ENCODE data around the gene SP6.

- no peak for TF ChIP-seq CTCF (IDR thresholded peaks at IDR 0.05)
- TF ChIP-seq POLR2AphosphoS5 (IDR thresholded peaks at IDR 0.05; ENCODE audit: insufficient read depth in 1 of 2, low read depth in 1 of 2), result no peak
These were observed 20.5 kb downstream of the SP6 start for GRCh38 chr17:47830396-47831002.
